SK-N-SH treated with all-trans-retinoic acid at 6 μM for 48 hours (cell line): ENCODE measurements around the gene CCDC187.

ENCODE experiments used
- ATAC-seq: fragments of 200-7000 bp; cut with Tn5 transposase; 3 replicates; pipeline ENCODE4 v1.9.1; 2020; ENCODE audit warnings: mild to moderate bottlenecking, moderate library complexity
- ARNTL ChIP-seq: fragments of 450-650 bp; formaldehyde crosslinking; IDR thresholded peaks from 2 replicates; pipeline ENCODE4 v1.5.0; 2020; ENCODE audit warnings: low read depth, mild to moderate bottlenecking, moderate library complexity, borderline replicate concordance
- BACH2 ChIP-seq: fragments of 250-450 bp; sonication (Bioruptor Pico); IDR thresholded peaks from 2 replicates; pipeline ENCODE4 v1.9.0; 2021; ENCODE audit warnings: mild to moderate bottlenecking, borderline replicate concordance
- CSDC2 ChIP-seq: fragments of 250-450 bp; sonication (Bioruptor Pico); IDR thresholded peaks from 2 replicates; pipeline ENCODE4 v1.5.0; 2020; ENCODE audit warnings: mild to moderate bottlenecking, moderate library complexity
- ESRRG ChIP-seq: fragments of 250-450 bp; sonication (Bioruptor Pico); IDR thresholded peaks from 2 replicates; pipeline ENCODE4 v1.6.1; 2021; ENCODE audit warnings: mild to moderate bottlenecking
- GLIS3 ChIP-seq: fragments of 250-450 bp; sonication (Bioruptor Pico); IDR thresholded peaks from 2 replicates; pipeline ENCODE4 v1.5.0; 2020; ENCODE audit warnings: mild to moderate bottlenecking, moderate library complexity
- ISL1 ChIP-seq: fragments of 250-450 bp; sonication (Bioruptor Pico); IDR thresholded peaks from 2 replicates; pipeline ENCODE4 v2.1.2; 2022; ENCODE audit warnings: mild to moderate bottlenecking, moderate library complexity
- OSR1 ChIP-seq: fragments of 250-450 bp; sonication (Bioruptor Pico); IDR thresholded peaks from 2 replicates; pipeline ENCODE4 v1.8.0; 2022; ENCODE audit warnings: moderate library complexity, mild to moderate bottlenecking, inconsistent platforms
- PPARA ChIP-seq: fragments of 250-450 bp; sonication (Bioruptor Pico); IDR thresholded peaks from 2 replicates; pipeline ENCODE4 v1.5.0; 2020; ENCODE audit warnings: mild to moderate bottlenecking, borderline replicate concordance
- RARB ChIP-seq: fragments of 250-450 bp; sonication (Bioruptor Pico); IDR thresholded peaks from 2 replicates; pipeline ENCODE4 v1.8.0; 2021; ENCODE audit warnings: mild to moderate bottlenecking, moderate library complexity
- SNAI2 ChIP-seq: fragments of 250-450 bp; sonication (Bioruptor Pico); IDR thresholded peaks from 2 replicates; pipeline ENCODE4 v1.5.0; 2020; ENCODE audit warnings: mild to moderate bottlenecking, moderate library complexity
- TCF4 ChIP-seq: fragments of 250-450 bp; sonication (Bioruptor Pico); IDR thresholded peaks from 2 replicates; pipeline ENCODE4 v1.8.0; 2021; ENCODE audit warnings: mild to moderate bottlenecking, moderate library complexity, borderline replicate concordance
- TOX ChIP-seq: fragments of 250-450 bp; sonication (Bioruptor Pico); IDR thresholded peaks from 2 replicates; pipeline ENCODE4 v1.8.0; 2021; ENCODE audit warnings: mild to moderate bottlenecking, moderate library complexity, borderline replicate concordance
- ZC3H10 ChIP-seq: fragments of 250-450 bp; sonication (Bioruptor Pico); IDR thresholded peaks from 2 replicates; pipeline ENCODE4 v1.5.1; 2021; ENCODE audit warnings: mild to moderate bottlenecking, moderate library complexity
- ZFP3 ChIP-seq: fragments of 250-450 bp; sonication (Bioruptor Pico); IDR thresholded peaks from 2 replicates; pipeline ENCODE4 v1.5.0; 2020; ENCODE audit warnings: mild to moderate bottlenecking, moderate library complexity
- ZFP30 ChIP-seq: fragments of 450-650 bp; formaldehyde crosslinking; IDR thresholded peaks from 2 replicates; pipeline ENCODE4 v1.5.0; 2022; ENCODE audit warnings: mild to moderate bottlenecking, moderate library complexity
- ZNF565 ChIP-seq: fragments of 450-650 bp; formaldehyde crosslinking; conservative IDR thresholded peaks from 2 replicates; pipeline ENCODE4 v1.5.0; 2020; ENCODE audit warnings: low read depth, mild to moderate bottlenecking, moderate library complexity
- ZNF70 ChIP-seq: fragments of 450-650 bp; formaldehyde crosslinking; IDR thresholded peaks from 2 replicates; pipeline ENCODE4 v1.5.0; 2020; ENCODE audit warnings: mild to moderate bottlenecking, moderate library complexity
- ZNF8 ChIP-seq: fragments of 450-650 bp; formaldehyde crosslinking; IDR thresholded peaks from 2 replicates; pipeline ENCODE4 v1.5.0; 2020; ENCODE audit warnings: mild to moderate bottlenecking, moderate library complexity
- TF ChIP-seq, protein P1 (sequence below): fragments of 250-450 bp; sonication (Bioruptor Pico); IDR thresholded peaks from 2 replicates; pipeline ENCODE4 v1.5.1; 2021; ENCODE audit warnings: mild to moderate bottlenecking, moderate library complexity
- TF ChIP-seq, protein P2 (sequence below): fragments of 250-450 bp; sonication (Bioruptor Pico); IDR thresholded peaks from 2 replicates; pipeline ENCODE4 v1.8.0; 2021; ENCODE audit warnings: low read depth, mild to moderate bottlenecking, moderate library complexity, borderline replicate concordance
- TF ChIP-seq, protein P3 (sequence below): fragments of 250-450 bp; sonication (Bioruptor Pico); IDR thresholded peaks from 2 replicates; pipeline ENCODE4 v1.8.0; 2020; ENCODE audit warnings: mild to moderate bottlenecking, moderate library complexity, borderline replicate concordance

The CCDC187 gene

DNA sequence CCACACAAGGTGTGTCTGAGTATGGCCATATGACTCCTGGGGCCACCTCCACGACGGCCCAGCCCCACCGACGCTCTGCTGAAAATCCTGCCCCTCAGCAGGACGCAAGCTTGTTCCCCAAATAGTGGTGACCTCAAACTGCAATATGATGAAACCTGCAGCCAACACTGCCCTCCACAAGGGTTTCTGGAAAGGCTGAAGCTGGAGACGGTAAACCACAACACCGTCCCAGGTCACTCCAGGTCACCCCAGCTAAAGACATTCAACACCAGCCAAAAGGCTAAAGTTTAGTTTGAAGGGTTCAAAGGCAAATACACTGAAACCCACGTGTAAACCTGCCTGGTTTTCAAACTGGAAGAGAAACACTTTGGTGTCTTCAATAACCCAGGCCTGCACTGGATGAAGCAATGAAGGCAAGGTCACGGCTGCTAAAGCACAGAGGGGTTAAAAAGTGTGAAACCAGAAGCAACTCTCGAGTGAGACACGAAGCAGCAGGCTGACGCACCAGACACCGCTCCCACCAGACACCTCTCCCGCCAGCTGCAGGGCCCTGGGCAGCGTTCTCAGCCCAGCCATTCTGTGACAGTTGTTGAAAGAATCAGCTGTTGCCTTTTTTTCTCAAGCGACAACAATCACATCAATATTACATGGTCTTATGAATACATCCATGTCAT lies 97.2 kb downstream of the CCDC187 start:
- no peak for TF ChIP-seq ZFP3 (CRISPR knock-in tag)
- TF ChIP-seq ZNF565 (CRISPR knock-in tag), result no peak
- TF ChIP-seq, protein P1, sequence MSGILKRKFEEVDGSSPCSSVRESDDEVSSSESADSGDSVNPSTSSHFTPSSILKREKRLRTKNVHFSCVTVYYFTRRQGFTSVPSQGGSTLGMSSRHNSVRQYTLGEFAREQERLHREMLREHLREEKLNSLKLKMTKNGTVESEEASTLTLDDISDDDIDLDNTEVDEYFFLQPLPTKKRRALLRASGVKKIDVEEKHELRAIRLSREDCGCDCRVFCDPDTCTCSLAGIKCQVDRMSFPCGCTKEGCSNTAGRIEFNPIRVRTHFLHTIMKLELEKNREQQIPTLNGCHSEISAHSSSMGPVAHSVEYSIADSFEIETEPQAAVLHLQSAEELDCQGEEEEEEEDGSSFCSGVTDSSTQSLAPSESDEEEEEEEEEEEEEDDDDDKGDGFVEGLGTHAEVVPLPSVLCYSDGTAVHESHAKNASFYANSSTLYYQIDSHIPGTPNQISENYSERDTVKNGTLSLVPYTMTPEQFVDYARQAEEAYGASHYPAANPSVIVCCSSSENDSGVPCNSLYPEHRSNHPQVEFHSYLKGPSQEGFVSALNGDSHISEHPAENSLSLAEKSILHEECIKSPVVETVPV, result no peak
- TF ChIP-seq ARNTL (CRISPR knock-in tag), result no peak
- TF ChIP-seq ZFP30 (CRISPR knock-in tag), result no peak
- TF ChIP-seq SNAI2 (CRISPR knock-in tag), result no peak
- TF ChIP-seq, protein P2, sequence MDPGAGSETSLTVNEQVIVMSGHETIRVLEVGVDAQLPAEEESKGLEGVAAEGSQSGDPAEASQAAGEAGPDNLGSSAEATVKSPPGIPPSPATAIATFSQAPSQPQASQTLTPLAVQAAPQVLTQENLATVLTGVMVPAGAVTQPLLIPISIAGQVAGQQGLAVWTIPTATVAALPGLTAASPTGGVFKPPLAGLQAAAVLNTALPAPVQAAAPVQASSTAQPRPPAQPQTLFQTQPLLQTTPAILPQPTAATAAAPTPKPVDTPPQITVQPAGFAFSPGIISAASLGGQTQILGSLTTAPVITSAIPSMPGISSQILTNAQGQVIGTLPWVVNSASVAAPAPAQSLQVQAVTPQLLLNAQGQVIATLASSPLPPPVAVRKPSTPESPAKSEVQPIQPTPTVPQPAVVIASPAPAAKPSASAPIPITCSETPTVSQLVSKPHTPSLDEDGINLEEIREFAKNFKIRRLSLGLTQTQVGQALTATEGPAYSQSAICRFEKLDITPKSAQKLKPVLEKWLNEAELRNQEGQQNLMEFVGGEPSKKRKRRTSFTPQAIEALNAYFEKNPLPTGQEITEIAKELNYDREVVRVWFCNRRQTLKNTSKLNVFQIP (CRISPR knock-in tag), result no peak
- TF ChIP-seq ZC3H10 (CRISPR knock-in tag), result no peak
- TF ChIP-seq RARB (CRISPR knock-in tag), result no peak
- no peak for TF ChIP-seq ESRRG (CRISPR knock-in tag)
- no peak for TF ChIP-seq BACH2 (CRISPR knock-in tag)
- no peak for TF ChIP-seq ISL1 (CRISPR knock-in tag)
- no peak for TF ChIP-seq TCF4 (CRISPR knock-in tag)
- no peak for TF ChIP-seq PPARA
- no peak for TF ChIP-seq TOX (CRISPR knock-in tag)
- TF ChIP-seq OSR1 (CRISPR knock-in tag), result no peak
- no peak for TF ChIP-seq ZNF70
- ATAC-seq, result no peak

DNA sequence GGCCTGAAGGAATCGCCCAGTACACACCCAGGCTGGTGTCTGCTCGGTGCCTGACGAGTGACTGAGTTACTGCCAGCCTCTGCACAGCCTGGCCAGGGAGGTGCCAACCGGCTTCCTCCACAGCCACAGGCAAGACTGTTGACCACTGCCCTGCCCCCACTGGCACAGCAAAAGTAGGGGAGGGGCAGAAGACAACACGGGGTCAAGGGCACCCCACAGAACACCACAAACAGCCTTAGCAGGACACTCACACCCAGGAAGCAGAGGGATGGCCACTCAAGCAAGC lies 98.2 kb downstream of the CCDC187 start:
- ATAC-seq, result no peak
- no peak for TF ChIP-seq OSR1 (CRISPR knock-in tag)
- TF ChIP-seq ZNF8 (CRISPR knock-in tag), result no peak
- TF ChIP-seq, protein P1, result no peak
- TF ChIP-seq TCF4 (CRISPR knock-in tag), result no peak
- TF ChIP-seq ZFP30 (CRISPR knock-in tag), result no peak
- TF ChIP-seq ZNF565 (CRISPR knock-in tag), result no peak
- TF ChIP-seq, protein P2 (CRISPR knock-in tag), result no peak
- no peak for TF ChIP-seq TOX (CRISPR knock-in tag)
- no peak for TF ChIP-seq PPARA
- TF ChIP-seq BACH2 (CRISPR knock-in tag), result no peak
- TF ChIP-seq CSDC2 (CRISPR knock-in tag), result no peak
- TF ChIP-seq, protein P3, sequence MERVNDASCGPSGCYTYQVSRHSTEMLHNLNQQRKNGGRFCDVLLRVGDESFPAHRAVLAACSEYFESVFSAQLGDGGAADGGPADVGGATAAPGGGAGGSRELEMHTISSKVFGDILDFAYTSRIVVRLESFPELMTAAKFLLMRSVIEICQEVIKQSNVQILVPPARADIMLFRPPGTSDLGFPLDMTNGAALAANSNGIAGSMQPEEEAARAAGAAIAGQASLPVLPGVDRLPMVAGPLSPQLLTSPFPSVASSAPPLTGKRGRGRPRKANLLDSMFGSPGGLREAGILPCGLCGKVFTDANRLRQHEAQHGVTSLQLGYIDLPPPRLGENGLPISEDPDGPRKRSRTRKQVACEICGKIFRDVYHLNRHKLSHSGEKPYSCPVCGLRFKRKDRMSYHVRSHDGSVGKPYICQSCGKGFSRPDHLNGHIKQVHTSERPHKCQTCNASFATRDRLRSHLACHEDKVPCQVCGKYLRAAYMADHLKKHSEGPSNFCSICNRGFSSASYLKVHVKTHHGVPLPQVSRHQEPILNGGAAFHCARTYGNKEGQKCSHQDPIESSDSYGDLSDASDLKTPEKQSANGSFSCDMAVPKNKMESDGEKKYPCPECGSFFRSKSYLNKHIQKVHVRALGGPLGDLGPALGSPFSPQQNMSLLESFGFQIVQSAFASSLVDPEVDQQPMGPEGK (CRISPR knock-in tag), result no peak
- TF ChIP-seq GLIS3 (CRISPR knock-in tag), result no peak
- TF ChIP-seq, all 23 proteins: peak for 0
